NCI-H510A treated with DMSO at 0.1 percent for 48 hours (cell line): ENCODE results near the gene ACVR2B.
"Not testable (repeated sequence)": the region's sequence is repeated elsewhere in the genome, so short reads cannot be mapped to it uniquely, and the experiment has no call there.

Source experiments
- DNase-seq: peaks from one replicate; lab custom pipeline; 2025; lab: John Stamatoyannopoulos, UW

The ACVR2B gene

DNA sequence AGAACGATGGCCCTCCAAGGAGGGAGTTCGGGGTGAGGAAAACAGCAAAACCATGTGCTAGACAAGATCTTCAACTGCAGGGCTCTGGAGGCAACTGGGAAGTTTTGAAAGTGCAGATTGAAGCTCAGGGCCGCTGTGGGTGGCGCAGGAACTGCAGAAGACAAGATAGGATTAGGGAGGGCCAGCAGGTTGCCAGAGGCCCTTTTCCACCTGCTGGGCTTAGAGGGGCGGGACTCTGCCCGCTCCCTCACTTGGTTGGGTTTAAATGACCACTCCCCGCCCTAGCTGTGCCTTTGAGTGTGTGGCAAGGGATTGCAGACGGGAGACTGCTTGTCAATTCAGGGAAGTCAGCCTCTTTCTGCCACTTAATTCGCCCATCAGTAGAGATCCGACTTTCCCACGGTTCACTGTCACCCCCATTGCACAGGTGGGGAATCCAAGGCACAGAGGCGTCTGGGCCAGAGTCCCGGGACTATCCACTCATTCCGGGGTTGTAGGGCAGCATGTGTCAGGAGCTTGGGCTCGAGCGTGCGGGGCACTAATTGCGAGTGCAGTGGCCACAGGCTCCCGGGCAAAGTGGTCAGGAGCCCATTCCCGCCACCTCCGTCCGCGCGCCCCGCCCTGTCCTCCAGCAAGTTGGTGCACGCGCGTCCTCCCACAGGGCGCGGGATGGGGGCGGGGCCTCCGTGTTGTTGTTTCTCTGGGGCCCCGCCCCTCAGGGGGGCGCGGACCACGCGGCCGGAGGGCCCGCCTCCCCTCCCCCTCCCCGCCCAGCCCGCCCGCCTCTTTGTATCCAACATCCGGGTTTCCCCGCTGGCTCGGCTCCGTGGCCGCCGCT, at the start of gene ACVR2B:
Gene ACVR2B, plus strand, starts transcription at position 816 of the 838 bp plus-strand sequence. CDS start 433 bp downstream, outside the sequence.
- peak; percentile 69 for DNase-seq

DNA sequence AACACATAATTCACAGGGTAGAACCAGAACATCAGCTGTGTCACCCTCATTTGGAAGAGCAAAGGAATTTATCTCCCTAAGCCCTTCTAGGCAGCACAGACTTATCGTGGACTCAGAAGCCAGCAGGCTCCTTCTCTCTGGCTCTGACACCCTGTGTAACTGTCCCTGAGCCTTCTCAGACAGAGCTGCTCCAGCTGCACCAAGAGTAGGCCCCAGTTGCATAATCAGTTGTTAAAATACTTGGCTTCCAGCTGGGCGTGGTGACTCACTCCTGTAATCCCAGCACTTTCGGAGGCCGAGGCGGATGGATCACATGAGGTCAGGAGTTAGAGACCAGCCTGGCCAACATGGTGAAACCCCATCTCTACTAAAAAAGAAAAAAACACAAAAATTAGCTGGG, 49.4 kb upstream of the ACVR2B start:
- no peak for DNase-seq

- no peak for DNase-seq
These were observed 42.1 kb upstream of the ACVR2B start for GRCh38 chr3:38411591-38411990.

GRCh38 chr3:38420758-38421157, 32.9 kb upstream of the ACVR2B start:
- not testable (repeated sequence) for DNase-seq

DNA sequence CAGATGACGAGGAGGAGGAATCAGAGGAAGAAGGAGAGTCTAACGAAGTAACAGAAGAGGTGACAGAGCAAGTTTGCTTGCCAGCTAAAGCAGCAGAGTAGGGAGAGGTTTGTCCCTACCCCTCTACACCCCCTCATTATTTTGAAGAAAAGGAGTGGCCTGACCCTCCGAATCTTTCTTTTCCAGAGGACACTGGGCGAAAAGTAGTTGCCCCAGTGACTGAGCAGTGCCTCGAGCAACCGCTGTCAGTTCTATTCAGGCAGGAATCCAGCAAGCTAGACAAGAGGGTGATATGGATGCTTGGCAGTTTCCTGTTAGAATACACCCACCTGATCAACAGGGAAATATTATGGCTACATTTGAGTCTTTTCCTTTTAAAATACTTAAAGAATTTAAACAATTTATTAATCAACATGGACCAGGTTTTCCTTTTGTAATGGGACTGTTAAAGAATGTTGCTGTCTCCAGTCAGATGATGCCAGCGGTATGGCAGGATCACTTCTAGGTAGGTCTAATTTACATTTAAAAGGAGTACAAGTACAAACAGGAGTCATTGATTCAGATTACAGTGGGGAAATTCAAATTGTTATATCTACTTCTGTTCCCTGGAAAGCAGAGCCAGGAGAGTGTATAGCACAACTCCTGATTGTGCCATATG, 31.9 kb upstream of the ACVR2B start:
- DNase-seq, result no peak

DNA sequence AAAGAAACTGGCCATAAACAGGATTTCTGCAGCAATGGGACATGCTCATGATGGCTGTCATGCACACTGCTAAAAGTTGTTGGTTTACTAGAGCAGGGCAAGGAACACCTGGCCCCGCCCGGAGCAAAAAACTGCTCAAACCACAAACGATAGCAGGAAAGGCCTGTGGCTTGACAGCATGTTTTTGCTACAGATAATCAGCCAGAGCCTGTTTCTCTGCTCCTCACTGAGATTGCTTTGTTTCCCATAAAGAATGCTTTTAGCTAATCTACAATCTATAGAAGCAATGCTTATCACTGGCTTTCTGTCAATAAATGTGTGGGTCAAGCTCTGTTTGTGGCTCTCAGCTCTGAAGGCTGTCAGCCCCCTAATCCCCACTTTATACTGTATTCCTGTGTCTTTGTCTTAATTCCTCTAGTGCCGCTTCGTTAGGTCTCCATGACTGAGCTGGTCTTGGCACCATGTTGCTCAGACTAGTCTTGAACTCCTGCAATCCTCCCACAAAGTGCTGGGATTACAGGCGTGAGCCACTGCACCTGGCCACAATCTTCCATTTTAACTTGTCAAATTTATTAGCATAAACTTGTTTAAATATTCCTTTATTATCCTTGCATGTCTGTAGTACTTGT, 26.8 kb upstream of the ACVR2B start:
- not testable (repeated sequence) for DNase-seq

DNA sequence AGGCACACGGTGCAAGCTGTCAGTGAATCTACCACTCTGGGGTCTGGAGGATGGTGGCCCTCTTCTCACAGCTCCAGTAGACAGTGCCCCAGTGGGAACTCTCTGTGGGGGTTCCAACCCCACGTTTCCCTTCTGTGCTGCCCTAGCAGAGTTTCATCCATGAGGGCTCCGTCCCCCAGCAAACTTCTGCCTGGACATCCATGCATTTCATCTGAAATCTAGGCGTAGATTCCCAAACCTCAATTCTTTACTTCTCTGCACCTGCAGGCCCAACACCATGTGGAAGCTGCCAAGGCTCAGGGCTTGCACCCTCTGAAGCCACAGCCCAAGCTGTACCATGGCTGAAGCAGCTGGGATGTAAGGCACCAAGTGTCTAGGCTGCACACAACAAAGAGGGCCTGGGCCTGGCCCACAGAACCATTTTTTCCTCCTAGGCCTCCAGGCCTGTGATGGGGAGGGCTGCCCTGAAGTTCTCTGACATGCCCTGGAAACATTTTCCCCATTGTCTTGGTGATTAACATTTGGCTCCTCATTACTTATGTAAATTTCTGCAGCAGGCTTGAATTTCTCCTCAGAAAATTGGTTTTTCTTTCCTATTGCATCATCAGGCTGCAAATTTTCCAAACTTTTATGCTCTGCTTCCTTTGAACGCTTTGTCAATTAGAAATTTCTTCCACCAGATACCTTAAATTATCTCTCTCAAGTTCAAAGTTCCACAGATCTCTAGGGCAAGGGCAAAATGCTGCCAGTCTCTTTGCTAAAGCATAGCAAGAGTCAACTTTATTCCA, 20.6 kb upstream of the ACVR2B start:
- DNase-seq, result not testable (repeated sequence)

- DNase-seq, result not testable (repeated sequence)
These were observed 20.0 kb upstream of the ACVR2B start for GRCh38 chr3:38433661-38434060.

DNA sequence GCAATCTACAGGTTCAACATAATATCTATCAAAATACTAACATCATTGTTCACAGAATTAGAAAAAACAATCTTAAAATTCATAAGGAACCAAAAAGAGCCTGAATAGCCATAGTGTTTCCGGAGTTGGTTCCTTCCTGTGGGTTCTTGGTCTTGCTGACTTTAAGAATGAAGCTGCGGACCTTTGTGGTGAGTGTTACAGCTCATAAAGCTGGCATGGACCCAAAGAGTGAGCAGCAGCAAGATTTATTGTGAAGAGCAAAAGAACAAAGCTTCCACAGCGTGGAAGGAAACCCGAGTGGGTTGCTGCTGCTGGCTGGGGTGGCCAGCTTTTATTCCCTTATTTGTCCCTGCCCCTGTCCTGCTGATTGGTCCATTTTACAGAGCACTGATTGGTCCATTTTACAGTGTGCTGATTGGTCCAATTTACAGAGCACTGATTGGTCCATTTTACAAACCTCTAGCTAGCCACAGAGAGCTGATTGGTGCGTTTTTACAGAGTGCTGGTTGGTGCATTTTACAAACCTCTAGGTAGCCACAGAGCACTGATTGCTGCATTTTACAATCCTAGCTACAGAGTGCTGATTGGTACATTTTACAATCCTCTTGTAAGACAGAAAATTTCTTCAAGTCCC, 15.1 kb upstream of the ACVR2B start:
- DNase-seq, result not testable (repeated sequence)

DNA sequence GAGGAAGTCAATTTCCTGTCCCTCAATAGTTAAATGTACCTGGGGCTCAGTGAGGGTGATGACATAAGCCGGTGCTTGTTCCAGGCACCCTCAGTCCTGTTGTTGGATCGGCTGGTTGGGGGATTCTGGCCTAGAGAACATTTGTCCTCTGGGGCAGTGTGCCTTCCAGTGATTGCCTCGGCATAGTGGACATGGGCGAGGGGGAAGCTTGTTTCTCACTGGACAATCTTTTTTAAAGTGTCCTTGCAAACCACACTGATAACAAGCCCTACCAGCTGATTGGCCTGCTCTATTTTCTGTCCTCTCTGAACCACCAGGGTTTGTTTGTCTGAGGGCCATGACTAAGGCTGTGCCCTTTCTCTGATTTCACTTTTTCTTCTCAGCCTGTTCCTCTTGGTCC, 10.5 kb upstream of the ACVR2B start:
- not testable (repeated sequence) for DNase-seq

DNA sequence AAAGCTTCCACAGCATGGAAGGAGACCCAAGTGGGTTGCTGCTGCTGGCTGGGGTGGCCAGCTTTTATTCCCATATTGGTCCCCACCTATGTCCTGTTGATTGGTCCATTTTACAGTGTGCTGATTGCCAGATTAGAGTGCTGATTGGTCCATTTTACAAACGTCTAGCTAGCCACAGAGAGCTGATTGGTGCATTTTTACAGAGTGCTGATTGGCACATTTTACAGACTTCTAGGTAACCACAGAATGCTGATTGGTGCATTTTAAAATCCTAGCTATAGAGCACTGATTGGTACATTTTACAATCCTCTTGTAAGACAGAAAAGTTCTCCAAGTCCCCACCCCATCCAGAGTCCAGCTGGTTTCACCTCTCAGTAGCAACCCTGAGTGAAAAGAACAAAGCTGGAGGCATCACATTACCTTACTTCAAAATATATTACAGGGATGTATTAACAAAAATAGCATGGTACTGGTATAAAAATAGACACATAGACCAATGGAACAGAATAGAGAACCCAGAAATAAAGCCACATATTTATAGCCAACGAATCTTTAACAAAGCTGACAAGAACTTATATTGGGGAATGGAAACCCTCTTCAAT, 7.5 kb upstream of the ACVR2B start:
- DNase-seq, result no peak

- no peak for DNase-seq
These were observed 6.9 kb upstream of the ACVR2B start for GRCh38 chr3:38446812-38447211.

DNA sequence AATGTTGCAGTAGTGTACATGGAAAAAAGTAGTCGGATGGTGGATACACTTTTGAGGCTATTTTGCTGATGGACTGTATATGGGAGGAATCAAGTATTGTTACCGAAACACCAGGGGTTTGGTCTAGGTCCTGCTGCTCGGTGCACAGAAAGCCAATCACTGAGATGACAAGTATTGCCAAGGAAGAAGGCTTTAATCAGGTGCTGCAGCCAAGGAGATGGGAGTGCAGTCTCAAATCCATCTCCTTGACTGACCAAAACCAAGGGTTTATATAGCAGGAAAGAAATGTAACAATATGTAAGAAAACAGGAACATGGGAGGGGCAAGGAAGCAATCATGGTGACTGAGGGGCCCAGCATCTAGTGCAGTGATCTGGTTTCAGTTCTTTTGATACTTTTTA, 2.8 kb upstream of the ACVR2B start:
- no peak for DNase-seq

DNA sequence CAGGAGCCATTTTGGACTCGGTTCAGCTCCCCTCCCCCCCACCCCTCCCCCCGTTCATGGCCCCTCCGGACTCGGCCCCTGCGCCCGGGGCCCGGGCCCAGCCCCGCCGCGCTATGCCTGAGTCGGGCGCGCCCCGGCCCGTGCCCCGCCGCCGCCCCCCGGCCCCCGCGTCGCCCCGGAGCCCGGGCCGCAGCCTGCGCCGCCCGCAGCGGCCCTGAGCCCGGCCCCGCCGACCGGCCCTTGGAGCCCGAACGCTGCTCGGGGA, 155 bp downstream of the ACVR2B start:
- no peak for DNase-seq

GRCh38 chr3:38454178-38454883, 641 bp downstream of the ACVR2B start:
- DNase-seq, result peak; percentile 6

- DNase-seq, result peak; percentile 56
These were observed 1.4 kb downstream of the ACVR2B start for GRCh38 chr3:38454884-38455638.

DNA sequence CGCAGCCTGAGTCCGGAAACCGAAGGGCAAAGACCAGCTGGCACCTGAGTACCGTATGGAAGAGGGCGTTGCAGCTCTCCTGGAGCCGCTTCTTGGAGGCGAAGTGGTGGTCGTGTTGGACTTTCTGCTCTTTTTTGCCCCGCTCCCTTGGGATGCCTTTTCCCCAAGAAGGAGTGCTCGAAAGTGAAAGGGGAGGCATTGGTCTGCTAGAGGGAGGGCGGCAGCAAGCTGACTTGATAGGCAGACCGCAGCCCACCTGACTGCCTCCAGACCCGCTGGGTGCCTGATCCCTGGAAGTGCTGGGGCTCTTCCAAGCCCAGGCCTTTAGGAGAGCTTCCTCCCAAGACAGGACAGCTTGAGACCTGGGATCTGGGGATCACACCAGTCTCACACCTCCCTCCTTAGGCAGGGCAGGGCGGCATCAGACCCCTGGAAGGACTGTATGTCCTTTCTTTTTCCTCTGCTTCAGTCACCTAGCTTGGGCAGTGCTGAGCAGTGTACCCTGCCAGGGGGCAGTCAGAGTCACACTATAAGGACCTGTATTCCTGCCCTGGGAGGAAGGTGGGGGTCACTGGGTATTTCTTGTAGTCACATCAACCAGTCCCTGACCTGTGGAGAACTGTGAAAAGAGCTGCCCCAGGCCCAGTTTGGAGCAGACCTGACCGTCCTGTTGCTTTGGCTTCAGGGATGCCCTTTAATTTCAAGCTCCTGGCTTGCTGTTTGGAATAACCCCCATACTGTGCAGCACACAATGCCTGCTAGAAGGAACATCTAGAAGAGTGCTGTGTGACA, 2.1 kb downstream of the ACVR2B start:
- no peak for DNase-seq

DNA sequence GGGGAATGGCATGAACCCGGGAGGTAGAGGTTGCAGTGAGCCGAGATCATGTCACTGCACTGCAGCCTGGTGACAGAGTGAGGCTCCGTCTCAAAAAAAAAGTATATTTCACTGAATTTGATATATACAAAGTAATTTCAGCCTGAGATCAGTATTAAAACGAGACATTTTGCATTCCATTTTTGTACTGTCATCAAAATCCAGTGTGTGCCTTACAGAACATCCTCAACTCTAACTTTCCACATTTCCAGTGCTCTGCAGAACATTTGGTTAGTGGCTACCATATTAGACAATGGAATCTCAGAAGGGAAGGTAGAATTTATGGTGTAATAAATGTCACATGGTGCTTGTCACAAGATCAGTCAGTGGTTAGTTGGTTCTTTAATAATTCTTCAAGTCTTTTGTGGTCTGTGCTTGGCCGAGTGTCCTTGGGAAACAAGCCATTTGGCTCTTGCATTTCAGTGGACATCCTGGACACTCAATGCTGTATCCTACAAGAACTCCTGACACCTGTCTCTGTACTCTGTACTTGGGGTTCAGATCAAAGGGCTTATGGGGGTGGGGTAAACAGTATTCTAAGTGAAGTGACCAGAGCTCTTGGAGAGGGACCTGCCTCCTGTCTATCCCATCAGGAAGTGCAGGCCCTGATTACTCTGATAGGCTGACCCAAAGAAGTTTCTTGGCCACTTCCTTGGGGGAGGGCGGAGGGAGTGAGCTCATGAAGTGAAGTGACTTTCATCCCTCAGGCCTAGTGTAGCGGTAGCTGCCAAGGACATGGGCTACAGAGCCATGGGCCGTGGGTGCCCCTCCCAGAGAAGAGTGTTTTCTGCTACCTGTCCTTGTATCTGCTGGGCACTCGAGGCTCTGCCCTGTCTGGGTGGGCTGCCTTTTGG, 3.7 kb downstream of the ACVR2B start:
- no peak for DNase-seq
